Prostate gland (tissue), 2 donors: Measurements from ENCODE around the gene ENTPD8. TPM values are rescaled to one million over a fixed set of nuclear protein-coding genes. Genes with fewer than 3 reads are reported as not detected.
A peak's percentile ranks its signal among the peaks of the same experiment; 100 is the strongest.

Source experiments
- DNase-seq: peaks from one replicate; pipeline ENCODE4 v3.0.0-alpha.2; 2019; ENCODE audit warnings: low spot score
- H3K27ac ChIP-seq, 2 donors: fragments of 200-600 bp; sonication (generic); 2 replicates each; pipeline ENCODE4 v1.5.1; 2017 to 2019
- H3K27me3 ChIP-seq: fragments of 200-600 bp; sonication (generic); replicated peaks from 2 replicates; pipeline ENCODE4 v1.5.1; 2019; ENCODE audit not compliant: insufficient read depth
- H3K36me3 ChIP-seq, 2 donors: fragments of 200-600 bp; sonication (generic); 1 replicate in 1 of 2; 2 replicates in 1 of 2; pipeline versions ENCODE4 v1.5.1 to v1.8.1; 2017 to 2019
- H3K4me1 ChIP-seq: fragments of 200-600 bp; sonication (generic); replicated peaks from 2 replicates; pipeline ENCODE4 v1.5.1; 2019
- H3K4me3 ChIP-seq, 2 donors: fragments of 200-600 bp; sonication (generic); 2 replicates each; pipeline ENCODE4 v1.5.1; 2017 to 2019
- H3K9me3 ChIP-seq: fragments of 200-600 bp; sonication (generic); 2 replicates; pipeline ENCODE4 v1.5.1; 2017
- POLR2A ChIP-seq: fragments of 450-650 bp; IDR thresholded peaks from one replicate; pipeline ENCODE4 v1.6.1; 2016; ENCODE audit warnings: antibody characterized with exemption, mild to moderate bottlenecking
- POLR2AphosphoS5 ChIP-seq: sonication (generic); formaldehyde crosslinking; IDR thresholded peaks from one replicate; pipeline ENCODE4 v1.6.1; 2017; ENCODE audit warnings: antibody characterized with exemption
- WGBS: methylation state at CpG from one replicate; pipeline ENCODE4 v1.1.5; 2018; 5-methylcytosine and 5-hydroxymethylcytosine counted together
- intact Hi-C: fragments of 100-400 bp; cut with DNase I; formaldehyde crosslinking; loops from one replicate; pipeline ENCODE4 v1.14.2; 2022
- total RNA-seq, 2 donors: library from RNA; depleted of rRNA; stranded (reverse); fragments of >200 nt; gene quantifications; one replicate each; pipeline ENCODE4 v1.1.0, GENCODE V29; 2016
- TF ChIP-seq, protein P1 (sequence below), 4 experiments: fragments of 200-600 bp in 2 of 4; fragments of 450-650 bp in 2 of 4; sonication (generic) in 2 of 4; IDR thresholded peaks; 1 replicate in 3 of 4; 2 replicates in 1 of 4; pipeline ENCODE4 v1.5.1; 2016 to 2019; ENCODE audit warnings: antibody characterized with exemption in 4 of 4, mild to moderate bottlenecking in 2 of 4, moderate library complexity in 2 of 4

ENTPD8 gene
- total RNA-seq, 2 donors from 2014 or later: 1.8 TPM

DNA sequence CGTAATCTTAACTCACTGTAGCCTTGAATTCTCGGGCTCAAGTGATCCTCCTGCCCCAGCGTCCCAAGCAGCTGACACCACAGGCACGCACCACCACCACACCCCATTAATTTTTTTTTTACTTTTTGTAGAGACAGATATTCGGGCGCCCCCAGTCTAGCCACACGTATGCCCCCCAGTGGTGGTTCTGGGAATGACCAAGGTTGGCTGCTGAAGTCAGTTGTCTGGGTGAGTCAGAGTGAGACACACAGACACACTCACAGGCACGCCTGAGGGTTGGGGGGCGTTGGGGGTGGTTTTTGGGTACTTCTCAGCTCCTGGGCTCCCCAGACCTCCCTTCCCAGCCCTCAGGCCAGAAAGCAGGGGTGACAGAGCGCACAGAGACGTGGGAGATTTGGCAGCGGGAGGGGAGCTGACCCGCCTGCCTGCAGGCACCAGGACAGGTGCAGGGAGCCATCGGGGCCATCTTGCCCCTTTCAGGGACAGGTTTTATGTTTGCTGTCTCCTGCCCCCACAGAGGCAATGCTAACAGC, 4.2 kb upstream of the ENTPD8 start:
- H3K4me3 ChIP-seq: no peak overlapping the region
- intact Hi-C loops: no loop called here
- no peak for TF ChIP-seq POLR2AphosphoS5
- TF ChIP-seq, protein P1, sequence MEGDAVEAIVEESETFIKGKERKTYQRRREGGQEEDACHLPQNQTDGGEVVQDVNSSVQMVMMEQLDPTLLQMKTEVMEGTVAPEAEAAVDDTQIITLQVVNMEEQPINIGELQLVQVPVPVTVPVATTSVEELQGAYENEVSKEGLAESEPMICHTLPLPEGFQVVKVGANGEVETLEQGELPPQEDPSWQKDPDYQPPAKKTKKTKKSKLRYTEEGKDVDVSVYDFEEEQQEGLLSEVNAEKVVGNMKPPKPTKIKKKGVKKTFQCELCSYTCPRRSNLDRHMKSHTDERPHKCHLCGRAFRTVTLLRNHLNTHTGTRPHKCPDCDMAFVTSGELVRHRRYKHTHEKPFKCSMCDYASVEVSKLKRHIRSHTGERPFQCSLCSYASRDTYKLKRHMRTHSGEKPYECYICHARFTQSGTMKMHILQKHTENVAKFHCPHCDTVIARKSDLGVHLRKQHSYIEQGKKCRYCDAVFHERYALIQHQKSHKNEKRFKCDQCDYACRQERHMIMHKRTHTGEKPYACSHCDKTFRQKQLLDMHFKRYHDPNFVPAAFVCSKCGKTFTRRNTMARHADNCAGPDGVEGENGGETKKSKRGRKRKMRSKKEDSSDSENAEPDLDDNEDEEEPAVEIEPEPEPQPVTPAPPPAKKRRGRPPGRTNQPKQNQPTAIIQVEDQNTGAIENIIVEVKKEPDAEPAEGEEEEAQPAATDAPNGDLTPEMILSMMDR (IDR thresholded peaks at IDR 0.05): peak; percentile 56 to 88 (median 76)
- no peak overlapping the region for H3K27ac ChIP-seq
- 21% methylated on average over 14 of the region's 14 CpGs for WGBS
- DNase-seq: peak; percentile 64
- no peaks in the 10 kb centered on the region for H3K9me3 ChIP-seq
- H3K27me3 ChIP-seq: no peaks in the 10 kb centered on the region
- H3K36me3 ChIP-seq: no peaks in the 10 kb centered on the region
- H3K4me1 ChIP-seq: no peaks in the 10 kb centered on the region

DNA sequence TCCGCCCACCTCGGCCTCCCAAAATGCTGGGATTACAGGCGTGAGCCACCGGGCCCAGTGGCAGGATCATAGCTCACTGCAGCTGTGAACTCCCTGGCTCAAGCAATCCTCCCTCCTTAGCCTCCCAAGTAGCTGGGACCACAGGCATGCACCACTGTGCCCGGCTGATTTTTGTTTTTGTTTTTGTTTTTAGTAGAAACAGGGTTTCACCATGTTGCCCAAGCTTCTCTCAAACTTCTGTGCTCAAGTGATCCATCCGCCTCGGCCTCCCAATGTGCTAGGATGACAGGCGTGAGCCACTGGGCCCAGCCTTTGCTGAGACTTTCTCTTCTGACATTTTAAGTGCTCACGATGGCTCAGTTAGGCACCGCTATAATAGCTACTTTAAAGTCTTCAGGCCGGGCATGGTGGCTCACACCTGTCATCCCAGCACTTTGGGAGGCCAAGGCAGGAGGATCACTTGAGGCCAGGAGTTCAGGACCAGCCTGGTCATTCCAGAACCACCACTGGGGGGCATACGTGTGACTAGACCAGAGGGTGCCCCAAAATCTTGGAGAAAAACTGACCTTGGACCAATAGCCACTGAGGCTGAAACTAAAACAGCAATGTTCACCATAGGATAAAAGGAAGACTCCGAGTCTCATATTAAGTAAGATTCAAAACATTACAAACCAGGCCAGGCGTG, 3.1 kb upstream of the ENTPD8 start:
- no peaks in the 10 kb centered on the region for H3K4me1 ChIP-seq
- H3K4me3 ChIP-seq: no peak overlapping the region
- no peaks in the 10 kb centered on the region for H3K9me3 ChIP-seq
- no peaks in the 10 kb centered on the region for H3K36me3 ChIP-seq
- TF ChIP-seq, protein P1 (IDR thresholded peaks at IDR 0.05): no peak
- no peak for TF ChIP-seq POLR2A
- TF ChIP-seq POLR2AphosphoS5: no peak
- WGBS: 91% methylated on average over 14 of the region's 14 CpGs
- intact Hi-C loops: no loop called here
- no peak overlapping the region for H3K27ac ChIP-seq
- no peak for DNase-seq
- H3K27me3 ChIP-seq: no peaks in the 10 kb centered on the region

DNA sequence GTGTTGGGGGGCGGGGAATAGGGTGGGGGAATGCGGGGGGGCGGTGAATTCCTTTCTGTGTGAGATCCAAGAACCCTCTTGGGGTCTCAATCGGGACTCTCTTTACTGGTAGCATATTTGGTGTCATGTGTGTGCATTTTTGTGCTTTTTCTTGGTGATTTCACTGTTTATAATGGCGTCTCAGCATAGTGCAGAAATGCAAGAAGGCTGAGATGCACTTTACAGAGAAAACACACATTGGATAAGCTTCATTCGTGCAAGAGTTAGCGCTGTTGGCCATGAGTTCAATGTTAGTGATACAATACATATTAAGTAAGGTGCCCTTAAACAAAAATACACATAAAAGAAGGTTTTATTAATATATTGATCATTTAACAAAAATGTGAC, 771 bp upstream of the ENTPD8 start:
- WGBS: 22% methylated on average over 6 of the region's 7 CpGs
- peak overlapping the region in 1 of 2 donors; percentile 35 for H3K4me3 ChIP-seq
- intact Hi-C loops: no loop called here
- no peaks in the 10 kb centered on the region for H3K36me3 ChIP-seq
- H3K9me3 ChIP-seq: no peaks in the 10 kb centered on the region
- H3K27me3 ChIP-seq: no peaks in the 10 kb centered on the region
- no peak for DNase-seq
- no peaks in the 10 kb centered on the region for H3K4me1 ChIP-seq
- no peak for TF ChIP-seq POLR2A
- TF ChIP-seq POLR2AphosphoS5: no peak
- TF ChIP-seq, protein P1 (IDR thresholded peaks at IDR 0.05): no peak
- H3K27ac ChIP-seq: no peak overlapping the region

DNA sequence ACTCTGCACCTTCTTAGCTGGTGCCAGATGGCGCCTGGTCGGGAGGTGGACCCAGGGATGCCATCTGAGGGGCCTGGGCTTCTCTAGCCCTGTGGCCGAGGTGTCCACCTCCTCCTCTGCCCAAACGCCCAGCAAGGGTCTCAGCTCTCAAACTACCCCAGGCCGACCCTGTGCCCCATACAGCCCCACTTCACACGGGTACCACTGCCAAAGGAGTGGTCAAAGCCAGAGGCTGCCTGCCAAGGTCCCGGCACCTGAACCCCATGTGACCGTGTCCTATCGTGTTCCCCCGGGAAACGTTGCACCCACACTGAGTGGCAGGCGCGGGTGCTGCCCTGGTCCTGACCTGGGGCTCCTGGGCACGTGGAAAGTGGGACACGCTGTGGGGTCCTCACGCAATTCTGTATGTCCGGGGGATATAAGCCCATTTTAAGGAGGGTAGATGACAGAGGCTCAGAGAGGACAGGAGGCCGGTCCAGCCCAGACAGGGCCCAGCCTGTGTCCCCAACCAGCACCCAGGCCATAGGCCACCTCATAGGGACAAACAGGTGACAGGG, 1.9 kb downstream of the ENTPD8 start:
- no peak overlapping the region for H3K4me3 ChIP-seq
- 60% methylated on average over 11 of the region's 18 CpGs for WGBS
- TF ChIP-seq POLR2A (no peak), POLR2AphosphoS5 (no peak)
- TF ChIP-seq, protein P1 (IDR thresholded peaks at IDR 0.05): no peak
- DNase-seq: no peak
- no peaks in the 10 kb centered on the region for H3K9me3 ChIP-seq
- intact Hi-C loops: no loop called here
- H3K36me3 ChIP-seq: no peaks in the 10 kb centered on the region
- H3K27ac ChIP-seq: no peak overlapping the region
- H3K27me3 ChIP-seq: no peaks in the 10 kb centered on the region
- H3K4me1 ChIP-seq: peaks cover 3% of the 10 kb centered on the region
